MM.1S (cell line): Measurements from ENCODE around the gene PPP2R5C.

Experiments
- CTCF ChIP-seq: fragments of 300-600 bp; sonication (generic); IDR thresholded peaks from 2 replicates; pipeline ENCODE4 v1.5.1; 2016; ENCODE audit warnings: antibody characterized with exemption, low read length, mixed read lengths
- EZH2 ChIP-seq: fragments of 300-600 bp; sonication (generic); optimal IDR thresholded peaks from 2 replicates; pipeline ENCODE3; 2017; ENCODE audit warnings: low read depth, mild to moderate bottlenecking, antibody characterized with exemption, low read length, mixed read lengths
- EZH2phosphoT487 ChIP-seq: fragments of 300-600 bp; sonication (generic); IDR thresholded peaks from 2 replicates; pipeline ENCODE4 v1.6.1; 2018; ENCODE audit warnings: antibody characterized with exemption, low read length

- TF ChIP-seq CTCF = no peak
- no peak for TF ChIP-seq EZH2
- no peak for TF ChIP-seq EZH2phosphoT487
Observed at GRCh38 chr14:101735453-101735852, 26.1 kb upstream of the PPP2R5C start.
